GM19455 (cell line): ENCODE data around the gene SPATA25.
"Not testable (repeated sequence)": the region's sequence is repeated elsewhere in the genome, so short reads cannot be mapped to it uniquely, and the experiment has no call there.

Experiments used
- ATAC-seq: cut with Tn5 transposase; IDR thresholded peaks from one replicate; pipeline ENCODE4 v1.9.1; 2021; ENCODE audit not compliant: unreplicated experiment

Gene SPATA25

DNA sequence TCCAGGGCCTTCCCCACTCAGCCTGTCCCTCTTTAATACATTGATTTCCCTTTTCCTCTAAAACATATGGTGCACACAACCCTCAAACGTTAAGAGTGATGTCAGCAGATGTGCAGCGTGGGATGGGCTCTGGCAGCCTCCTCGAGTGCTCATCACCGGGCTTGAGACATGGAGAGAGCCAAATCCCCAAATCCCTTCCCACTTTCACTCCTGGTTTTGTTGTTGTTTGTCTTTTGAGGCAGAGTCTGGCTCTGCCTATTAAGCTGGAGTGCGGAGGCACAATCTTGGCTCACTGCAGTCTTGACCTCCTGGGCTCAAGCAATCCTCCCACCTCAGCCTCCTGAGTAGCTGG is 30.3 kb upstream of the SPATA25 start:
- no peak for ATAC-seq

DNA sequence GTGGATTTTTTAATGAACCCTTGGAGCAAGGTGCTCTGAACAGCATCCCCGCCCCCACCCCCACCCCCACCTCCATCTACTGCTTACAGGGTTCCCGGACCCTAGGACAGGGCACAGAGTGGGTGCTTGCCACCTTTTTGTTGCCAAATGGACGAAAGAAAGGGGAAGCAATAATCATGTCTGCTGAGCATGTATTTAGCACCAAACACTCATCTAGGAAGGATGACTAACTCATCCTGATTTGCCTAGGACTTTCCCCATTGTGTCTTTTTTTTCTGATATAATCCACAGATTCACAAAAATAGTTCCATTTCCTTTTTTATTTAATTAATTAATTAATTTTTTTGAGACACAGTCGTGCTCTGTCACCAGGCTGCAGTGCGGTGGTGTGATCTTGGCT is 25.7 kb upstream of the SPATA25 start:
- no peak for ATAC-seq

DNA sequence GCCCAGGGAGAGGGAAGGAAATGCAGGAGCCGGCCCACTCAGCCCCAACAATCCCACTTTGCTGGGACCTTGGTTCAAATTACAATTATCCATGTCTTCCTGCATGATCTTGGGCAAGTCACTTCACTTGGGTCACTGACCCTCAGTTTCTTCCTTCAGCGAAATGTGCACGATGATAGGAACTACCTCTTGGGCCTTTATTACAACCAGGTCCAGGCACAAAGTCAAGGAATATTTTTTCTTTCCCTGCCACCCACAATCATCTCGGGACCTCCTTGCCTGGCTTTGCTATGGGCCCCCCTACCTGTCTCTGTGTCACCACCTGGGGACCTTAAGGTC is 24.9 kb upstream of the SPATA25 start:
- ATAC-seq = no peak

DNA sequence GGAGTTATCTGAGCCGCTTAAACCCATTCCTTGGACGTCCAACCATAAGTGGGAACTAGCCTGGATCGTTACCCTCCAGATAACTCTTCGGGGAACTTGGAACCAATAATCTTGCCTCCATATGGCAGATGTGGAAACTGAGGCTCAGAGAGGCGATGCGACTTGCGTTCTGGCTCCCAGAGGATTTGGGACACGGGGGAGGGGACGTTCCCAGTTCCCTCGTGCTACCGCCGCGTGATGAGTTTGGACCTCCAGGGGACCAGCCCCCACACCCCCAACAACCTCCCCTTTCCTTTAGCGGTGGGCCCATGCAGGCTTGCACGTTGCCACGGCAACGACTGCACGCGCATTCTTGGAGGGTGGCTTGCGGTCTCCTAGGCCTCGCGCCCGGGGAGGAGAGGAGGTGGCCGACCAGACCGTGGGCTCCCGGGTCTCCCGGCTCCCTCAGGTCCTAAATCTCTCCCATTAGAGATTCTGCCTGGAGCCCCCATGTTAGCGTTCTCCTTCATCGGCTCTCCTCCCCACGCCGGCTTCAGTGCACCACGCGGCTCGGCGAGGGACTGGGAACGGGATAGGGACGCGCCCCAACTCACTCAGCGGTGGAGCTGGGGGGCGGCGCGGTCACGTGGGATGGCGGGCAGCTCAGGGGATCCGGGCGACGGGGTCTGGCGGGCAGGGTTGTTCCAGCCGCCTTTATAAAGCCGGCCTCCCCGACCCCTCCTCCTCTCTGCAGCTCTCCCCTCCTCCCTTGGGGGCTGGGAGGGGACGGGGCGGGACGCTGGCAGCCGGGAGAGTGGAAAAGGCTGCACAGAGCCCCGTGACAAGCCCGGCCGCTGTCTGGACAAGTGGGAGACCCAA is 24.3 kb upstream of the SPATA25 start, which contains the start of gene PLTP:
PLTP (minus strand) TSS at position 670 of the 858 bp plus-strand sequence. CDS start 703 bp downstream, outside the sequence.
- no peak for ATAC-seq

DNA sequence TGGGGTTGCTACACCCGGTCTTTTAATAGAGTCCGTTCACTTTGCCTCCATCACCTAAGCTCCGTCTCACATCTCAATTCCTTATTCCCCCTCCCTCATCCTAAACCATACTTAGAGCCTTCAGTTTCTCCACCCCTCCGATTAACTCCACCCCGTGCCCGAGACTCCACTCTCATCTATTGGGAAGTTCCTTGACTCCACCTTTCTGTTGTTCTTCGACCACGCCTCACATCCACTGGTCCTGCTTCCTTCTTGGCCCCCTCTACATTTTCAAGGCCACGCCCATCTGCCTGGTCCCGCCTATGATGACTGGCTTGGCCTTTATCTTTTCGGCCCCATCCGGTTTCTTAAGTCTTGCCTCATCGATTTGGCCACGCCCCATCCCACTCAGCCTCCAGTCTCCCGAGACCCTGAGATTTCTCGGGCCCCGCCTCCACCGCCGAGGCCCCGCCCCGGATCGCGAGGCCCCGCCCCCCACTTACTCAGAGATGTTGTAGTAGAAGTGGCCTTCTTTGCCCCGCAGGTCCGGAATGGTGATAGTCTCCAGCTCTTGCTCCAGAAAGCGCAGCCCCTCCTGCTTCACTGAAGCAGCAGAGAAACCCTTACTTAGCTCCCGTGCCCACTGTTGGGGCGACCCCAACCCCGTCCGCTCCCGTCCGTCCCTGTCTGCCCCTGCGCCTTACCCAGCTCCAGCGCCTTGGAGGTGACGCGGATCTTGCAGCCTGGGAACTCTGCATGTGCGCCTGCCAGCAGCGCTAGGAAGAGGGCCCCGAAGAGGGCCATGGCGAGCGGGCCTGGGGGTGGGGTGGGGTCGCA is 23.5 kb upstream of the SPATA25 start:
- ATAC-seq = peak; percentile 85

DNA sequence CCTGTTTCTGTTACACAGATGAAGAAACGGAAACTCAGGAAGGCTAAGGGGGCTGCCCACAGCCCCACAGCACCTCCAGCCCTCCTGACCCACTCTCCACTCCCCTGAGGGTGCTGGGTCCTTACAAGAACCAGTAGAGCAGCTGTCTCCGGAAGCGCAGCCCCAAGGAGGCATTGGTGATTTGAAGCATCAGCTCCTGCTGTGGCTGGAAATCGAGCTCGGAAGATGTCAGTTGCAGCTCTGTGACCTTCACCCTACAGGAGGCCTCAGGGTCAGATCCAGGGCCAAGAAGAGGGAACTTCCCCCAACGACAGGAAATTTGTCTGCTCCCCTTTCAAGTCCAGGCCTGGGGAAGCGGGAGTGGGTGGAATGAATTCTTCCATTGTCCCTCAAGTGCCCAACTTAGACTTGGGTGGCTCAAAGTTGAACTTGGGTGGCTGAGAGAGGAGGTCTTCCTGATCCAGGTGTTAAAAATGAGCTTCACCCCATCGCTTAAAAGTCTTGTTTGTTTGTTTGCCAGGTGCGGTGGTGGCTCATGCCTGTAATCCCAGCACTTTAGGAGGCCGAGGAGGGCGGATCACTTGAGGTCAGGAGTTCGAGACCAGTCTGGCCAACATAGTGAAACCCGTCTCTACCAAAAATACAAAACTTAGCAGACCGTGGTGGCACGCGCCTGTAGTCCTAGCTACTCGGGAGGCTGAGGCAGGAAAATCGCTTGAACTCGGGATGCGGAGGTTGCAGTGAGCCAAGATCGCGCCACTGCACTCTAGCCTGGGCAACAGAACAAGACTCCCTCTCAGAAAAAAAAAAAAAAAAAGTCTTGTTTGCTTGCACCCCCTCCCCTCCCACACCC is 22.6 kb upstream of the SPATA25 start:
- ATAC-seq = no peak

DNA sequence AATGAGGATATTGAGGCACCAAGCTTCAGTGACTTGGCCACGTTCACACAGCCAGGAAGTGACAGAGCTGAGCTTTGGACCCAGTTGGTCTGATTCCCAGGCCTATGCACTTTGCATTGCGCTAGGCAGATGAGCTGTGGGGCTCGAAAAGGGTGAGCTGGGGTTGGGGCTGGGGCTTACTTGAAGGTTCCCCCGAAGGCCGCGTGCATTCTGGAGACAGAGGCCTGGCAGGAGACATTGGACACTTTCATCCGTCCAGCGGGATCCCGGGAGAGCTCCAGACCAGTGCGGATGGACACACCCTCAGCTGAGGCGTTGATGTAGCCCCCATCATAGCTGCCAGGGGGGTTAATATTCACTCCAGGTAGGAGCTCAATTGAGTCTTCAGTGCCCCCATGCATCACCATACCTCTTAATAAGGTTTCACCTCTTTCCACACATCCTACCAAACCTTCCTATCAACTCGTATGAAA is 21.9 kb upstream of the SPATA25 start:
- ATAC-seq = no peak

DNA sequence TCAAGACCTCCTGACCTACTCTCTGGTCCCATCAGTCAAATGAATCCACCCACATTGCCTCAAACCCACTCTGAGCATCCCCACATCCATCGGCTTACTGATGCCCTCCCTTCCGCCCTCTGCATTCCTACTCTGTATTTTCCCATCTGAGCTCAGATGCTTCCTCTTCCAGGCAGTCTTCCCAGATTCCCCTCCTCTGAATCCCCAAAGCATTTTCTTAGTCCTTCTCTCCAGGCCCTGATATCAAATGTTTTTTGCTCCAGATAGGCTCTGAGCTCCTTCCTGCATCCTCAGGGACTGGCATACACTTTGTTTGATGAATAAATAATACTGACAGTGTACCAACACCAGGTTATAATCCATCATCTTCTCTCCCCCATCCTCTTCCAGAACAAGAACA is 20.7 kb upstream of the SPATA25 start:
- ATAC-seq = no peak

DNA sequence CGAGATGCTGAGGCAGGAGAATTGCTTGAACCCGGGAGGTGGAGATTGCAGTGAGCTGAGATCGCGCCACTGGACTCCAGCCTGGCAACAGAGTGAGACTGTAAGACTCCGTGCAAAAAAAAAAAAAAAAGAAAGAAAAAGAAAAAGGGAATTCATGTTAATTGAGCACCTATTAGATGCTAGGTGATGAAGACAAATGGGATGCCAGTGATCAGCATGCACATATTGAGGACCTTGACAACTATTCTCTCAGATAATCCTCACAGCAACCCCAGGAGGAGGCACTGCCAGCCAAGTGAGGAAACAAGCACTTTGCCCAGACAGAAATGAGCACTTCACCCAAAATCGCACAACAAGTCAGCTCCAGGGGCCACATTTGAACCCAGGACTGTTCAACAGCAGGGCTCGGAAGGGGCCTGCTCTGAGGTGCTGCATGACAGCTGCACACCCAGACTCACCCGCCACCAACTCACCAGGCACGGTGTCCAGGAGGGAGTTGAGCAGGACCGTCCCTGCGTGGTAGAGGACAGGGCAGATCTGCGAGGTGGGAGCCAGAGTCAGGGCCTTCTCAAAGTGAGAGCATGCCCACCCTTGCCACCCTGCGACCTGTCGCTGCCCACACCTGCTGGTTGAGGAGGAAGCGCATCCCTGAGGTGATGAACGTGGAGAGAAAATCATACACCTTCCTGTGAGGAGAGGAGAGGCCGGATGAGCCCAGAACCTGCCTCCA is 20.0 kb upstream of the SPATA25 start:
- no peak for ATAC-seq

DNA sequence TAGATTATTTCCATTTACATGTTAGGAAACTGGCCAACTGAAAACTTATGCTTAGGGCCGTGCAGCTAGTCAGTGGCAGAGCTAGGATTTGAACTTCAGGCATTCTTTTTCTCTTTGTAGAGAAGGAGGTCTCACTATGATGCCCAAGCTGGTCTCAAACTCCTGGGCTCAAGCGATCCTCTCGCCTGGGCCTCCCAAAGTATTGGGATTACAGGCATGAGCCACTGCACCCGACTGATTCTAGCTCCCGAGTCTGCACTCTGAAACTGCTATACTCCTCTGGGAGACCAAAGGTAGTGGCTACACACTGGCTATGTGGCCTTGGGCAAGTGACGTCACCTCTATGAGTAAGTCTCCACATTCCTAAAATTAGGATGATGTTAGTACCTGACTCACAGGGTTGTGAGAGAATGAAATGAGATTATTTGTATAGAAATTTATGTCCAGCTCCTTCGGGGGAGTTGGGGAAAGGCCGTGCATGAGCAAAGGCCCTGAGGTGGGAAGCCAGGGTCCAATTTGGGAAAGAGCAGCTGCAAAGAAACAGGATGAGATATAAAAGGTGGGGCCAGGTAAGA is 18.2 kb upstream of the SPATA25 start:
- no peak for ATAC-seq

DNA sequence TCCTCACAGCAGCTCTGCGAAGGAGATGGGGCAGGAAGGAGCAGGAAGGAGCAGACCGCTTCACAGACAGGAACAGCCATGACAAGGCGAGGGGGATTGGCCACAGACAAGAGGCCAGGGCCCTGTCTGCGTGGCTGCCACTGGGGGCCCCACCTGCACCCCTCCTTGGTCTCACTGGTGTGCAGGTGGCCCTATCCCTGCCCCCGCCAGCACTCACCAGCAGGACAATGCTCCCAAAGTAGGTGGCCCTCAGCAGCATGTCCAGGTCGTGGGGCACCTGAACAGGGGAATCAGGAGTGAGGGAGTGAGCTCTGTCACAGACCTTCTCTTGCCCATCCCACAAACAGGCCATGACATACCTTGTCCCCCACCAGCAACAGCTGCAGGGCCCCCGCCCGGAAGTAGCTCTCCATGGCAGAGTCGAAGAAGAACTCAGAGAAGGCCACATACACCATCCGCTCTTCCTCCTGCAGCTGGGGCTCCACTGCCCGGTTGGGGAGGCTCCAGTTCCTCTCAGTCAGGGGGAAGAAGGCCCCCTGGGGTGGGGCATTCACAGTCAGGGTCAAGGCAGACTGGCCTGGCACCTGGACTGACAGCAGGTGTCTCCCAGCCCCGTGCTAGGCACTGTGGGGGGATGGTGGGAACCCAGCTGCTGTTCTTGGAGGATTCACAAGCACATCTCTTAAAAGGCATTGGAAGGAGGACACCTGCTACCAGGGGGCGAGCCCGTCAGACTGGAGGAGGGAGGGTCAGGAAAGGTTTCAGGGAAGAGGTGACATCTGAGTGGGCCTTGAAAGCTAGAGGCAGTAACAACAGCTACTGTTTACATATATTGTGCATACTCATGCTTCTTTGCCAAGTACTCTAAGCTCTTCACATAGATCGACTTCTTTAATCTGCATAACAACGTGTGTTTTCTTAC is 17.4 kb upstream of the SPATA25 start:
- no peak for ATAC-seq

DNA sequence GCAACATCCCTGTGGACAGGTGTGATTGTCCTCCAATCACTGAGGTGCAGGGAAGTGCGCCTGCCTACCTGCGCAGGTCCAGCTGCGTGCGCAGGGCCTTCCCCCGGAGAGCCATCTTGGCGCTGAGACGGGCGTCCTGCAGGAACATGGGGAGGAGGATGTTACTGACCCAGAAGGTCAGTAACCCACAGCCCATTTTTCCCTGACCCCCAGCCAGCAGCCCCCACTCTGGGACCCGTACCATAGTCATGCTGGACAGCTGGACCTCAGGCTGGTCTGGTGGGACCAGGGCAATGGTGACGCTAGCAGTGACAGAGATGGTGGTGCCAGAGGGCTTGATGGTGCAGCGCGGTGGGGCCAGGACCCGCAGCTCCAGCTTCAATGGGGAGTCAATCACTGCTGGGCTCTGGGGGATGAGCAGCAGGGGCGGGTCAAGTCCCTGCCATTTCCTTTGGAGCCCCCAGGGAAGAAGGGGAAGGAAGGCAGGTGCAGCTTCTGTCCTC is 14.8 kb upstream of the SPATA25 start:
- no peak for ATAC-seq

DNA sequence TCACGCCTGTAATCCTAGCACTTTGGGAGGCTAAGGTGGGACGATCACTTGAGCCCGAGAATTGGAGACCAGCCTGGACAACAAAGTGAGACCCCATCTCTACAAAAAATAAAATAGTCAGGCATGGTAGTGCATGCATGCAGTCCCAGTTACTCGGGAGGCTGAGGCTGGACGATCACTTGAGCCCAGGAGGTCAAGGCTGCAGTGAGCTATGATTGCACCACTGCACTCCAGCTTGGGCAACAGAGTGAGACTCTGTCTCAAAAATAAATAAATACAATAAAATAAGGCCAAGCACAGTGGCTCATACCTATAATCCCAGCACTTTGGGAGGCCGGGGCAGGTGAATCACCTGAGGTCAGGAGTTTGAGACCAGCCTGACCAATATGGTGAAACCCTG is 13.9 kb upstream of the SPATA25 start:
- ATAC-seq = not testable (repeated sequence)

DNA sequence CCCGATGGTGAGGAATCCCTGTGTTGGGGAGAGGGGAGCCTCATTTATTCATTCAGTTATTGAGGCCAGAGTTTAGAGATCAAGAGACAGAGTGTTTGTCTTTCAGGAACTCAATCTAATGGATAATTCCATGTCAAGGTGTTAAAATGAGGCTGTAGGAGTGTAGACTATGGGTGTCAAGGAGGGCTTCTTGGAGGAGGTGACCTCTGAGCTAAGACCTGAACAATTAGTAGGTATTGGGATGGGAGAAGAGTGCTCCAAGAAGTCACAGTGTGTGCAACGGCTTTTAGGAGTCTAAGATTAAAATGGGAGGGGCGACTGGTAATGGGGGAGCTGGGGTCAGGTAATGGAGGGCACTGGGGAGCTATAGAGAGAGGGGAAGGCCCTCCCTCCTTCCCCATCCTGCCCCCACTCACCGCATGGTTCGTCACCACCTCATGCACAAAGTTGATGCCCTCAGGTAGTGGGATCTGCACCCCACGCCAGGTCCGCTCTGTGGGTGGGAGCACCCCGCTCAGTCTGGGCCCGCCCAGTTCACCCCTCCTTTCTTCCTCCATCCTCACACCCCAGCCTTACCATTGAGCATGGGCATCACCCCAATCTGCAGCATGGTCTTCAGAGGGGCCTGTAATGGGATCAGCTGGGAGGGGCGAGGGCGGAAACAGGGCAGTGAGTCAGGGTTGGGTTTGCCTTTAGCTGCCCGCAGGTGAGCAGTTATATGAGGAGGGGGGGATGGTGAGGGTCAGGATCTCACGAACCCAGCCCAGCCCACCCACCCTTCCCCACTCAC is 11.8 kb upstream of the SPATA25 start:
- ATAC-seq = no peak

DNA sequence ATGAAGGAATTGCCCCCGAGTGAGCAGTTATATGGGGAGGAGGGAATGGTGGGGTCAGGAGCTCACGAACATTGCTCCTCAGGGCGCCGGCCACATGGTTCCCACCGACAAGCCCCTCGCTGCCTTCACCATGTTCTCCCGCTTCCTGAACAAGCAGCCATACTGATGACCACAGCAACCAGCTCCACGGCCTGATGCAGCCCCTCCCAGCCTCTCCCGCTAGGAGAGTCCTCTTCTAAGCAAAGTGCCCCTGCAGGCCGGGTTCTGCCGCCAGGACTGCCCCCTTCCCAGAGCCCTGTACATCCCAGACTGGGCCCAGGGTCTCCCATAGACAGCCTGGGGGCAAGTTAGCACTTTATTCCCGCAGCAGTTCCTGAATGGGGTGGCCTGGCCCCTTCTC is 10.9 kb upstream of the SPATA25 start:
- no peak for ATAC-seq

DNA sequence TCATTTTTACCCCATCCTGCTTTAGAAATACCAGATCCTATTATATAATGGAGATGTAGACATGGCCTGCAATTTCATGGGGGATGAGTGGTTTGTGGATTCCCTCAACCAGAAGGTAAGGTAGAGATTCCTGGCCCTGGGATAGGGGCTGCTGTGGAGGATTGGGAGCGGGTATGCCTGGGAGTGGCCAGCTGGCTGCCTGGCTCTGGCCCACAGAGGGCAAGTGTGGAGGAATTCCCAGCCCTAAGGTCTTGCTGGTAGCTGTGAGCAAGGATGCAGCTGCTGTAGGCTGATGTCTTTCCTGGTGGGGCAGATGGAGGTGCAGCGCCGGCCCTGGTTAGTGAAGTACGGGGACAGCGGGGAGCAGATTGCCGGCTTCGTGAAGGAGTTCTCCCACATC is 10.3 kb upstream of the SPATA25 start:
- ATAC-seq = no peak

DNA sequence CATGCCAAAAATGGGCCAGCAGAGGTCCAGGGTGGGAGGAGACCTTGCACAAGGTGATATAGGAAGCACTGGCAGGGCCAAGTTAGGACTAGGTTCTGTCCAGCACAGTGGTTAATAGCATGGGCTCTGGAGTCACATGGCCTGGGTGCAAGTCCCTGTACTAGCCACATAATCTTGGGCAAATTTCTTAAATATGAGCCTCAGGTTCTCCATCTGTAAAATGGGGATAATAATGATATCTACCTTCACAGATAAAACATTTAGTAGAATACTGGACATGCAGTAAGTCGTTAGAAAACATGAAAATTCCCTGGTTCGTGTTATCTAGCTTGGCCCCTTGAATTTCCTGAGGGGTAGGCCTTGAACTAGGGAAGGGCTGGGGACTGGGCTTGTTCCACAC is 9.9 kb upstream of the SPATA25 start:
- no peak for ATAC-seq

DNA sequence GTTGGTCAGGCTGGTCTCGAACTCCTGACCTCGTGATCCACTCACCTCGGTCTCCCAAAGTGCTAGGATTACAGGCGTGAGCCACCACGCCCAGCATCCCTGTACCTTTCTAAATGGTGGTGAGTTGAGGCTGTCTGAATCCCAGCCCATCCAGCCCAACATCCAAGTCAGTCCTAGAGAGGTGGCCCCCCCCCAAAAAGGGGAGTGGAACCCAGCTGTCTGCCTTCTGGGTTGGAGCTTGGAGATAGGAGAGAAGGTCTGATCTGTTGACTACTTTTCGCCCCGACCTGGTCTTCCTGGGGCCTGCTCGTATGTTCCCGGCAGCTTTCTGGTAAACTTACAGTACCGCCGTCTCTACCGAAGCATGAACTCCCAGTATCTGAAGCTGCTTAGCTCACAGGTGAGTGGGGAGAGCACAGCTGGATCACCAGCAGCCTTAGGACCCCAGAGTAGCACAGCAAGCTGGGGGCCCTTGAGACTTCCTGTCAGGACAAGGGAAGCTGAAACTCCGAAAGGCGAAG is 9.3 kb upstream of the SPATA25 start:
- ATAC-seq = no peak
